Coronary artery (tissue), 2 donors: ENCODE data around the gene ACAD11.

ENCODE experiments used
- DNase-seq: peaks from one replicate; pipeline ENCODE4 v3.0.0-alpha.2; 2017; ENCODE audit warnings: low spot score
- H3K27ac ChIP-seq, 2 donors: fragments of 200-600 bp; sonication (generic); one replicate each; pipeline ENCODE4 v1.5.1; 2016 to 2019
- H3K4me3 ChIP-seq: fragments of 200-600 bp; sonication (generic); 2 replicates; pipeline ENCODE4 v1.5.1; 2016; ENCODE audit warnings: mild to moderate bottlenecking, moderate library complexity
- TF ChIP-seq, protein P1 (sequence below): fragments of 200-600 bp; sonication (generic); IDR thresholded peaks from one replicate; pipeline ENCODE4 v1.5.1; 2019; ENCODE audit warnings: antibody characterized with exemption

The ACAD11 gene

DNA sequence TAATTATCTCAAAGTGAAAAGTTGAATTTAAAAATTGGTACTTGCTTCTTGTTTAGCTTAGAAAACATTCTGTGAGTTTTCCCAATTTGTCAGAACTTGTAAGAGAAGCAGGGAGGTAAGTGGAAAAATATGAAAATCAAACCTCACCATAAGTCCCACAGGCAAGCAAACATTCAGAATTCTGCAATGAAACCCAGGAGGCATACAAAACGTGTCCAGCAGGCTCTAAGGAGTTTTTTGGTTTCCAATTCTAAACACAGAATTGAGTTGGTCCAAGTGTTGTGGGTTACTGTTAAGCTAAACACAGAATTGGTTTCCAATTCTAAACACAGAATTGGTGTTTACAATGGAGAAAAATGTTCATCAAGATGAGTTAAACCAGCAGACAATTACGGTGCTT, 89.6 kb downstream of the ACAD11 start:
- TF ChIP-seq, protein P1, sequence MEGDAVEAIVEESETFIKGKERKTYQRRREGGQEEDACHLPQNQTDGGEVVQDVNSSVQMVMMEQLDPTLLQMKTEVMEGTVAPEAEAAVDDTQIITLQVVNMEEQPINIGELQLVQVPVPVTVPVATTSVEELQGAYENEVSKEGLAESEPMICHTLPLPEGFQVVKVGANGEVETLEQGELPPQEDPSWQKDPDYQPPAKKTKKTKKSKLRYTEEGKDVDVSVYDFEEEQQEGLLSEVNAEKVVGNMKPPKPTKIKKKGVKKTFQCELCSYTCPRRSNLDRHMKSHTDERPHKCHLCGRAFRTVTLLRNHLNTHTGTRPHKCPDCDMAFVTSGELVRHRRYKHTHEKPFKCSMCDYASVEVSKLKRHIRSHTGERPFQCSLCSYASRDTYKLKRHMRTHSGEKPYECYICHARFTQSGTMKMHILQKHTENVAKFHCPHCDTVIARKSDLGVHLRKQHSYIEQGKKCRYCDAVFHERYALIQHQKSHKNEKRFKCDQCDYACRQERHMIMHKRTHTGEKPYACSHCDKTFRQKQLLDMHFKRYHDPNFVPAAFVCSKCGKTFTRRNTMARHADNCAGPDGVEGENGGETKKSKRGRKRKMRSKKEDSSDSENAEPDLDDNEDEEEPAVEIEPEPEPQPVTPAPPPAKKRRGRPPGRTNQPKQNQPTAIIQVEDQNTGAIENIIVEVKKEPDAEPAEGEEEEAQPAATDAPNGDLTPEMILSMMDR, result no peak
- no peak for DNase-seq

DNA sequence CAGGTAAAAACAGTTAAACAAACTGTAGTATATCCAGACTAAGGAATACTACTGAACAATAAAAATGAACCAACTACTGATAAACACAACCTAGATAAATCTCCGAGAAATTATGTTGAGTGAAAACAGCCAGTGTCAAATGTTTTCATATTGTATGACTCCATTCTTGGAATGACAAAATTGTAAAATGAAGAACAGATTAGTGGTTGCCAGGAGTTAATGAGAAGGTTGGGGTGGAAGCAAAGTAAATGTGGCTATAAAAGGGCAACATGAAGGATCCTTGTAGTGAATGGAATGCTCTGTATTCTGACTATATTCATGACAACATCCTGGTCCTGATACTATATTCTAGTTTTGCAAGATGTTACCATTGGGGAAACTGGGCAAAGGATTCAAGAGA, 90.0 kb downstream of the ACAD11 start:
- Histone ChIP-seq H3K4me3 (peak overlapping the region; percentile 13), H3K27ac (peak overlapping the region; percentile 74 to 80)
- TF ChIP-seq, protein P1, result no peak
- no peak for DNase-seq

More for the DNA sequence above, 89.6 kb downstream of the ACAD11 start:
- Histone ChIP-seq H3K27ac (peak overlapping the region; percentile 74 to 80), H3K4me3 (no peak overlapping the region)

DNA sequence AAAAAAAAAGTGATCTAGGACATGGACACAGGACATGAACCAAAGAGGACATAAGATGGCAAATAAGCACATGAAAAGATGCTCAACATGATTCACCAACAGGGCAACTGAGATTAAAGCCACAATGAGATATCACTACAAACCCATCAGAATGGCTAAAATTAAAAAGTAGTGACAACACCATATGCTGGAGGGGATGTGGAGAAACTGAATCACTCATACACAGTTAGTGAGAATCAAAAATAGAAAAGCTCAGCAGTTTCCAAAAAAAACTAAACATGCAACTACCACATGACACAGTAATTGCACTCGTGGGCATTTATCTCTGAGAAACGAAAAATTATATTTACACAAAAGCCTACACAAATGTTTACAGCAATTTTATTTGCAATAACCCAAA, 90.5 kb downstream of the ACAD11 start:
- peak overlapping the region; percentile 74 to 80 for H3K27ac ChIP-seq
- H3K4me3 ChIP-seq, result no peak overlapping the region
- no peak for DNase-seq
- TF ChIP-seq, protein P1, result no peak

DNA sequence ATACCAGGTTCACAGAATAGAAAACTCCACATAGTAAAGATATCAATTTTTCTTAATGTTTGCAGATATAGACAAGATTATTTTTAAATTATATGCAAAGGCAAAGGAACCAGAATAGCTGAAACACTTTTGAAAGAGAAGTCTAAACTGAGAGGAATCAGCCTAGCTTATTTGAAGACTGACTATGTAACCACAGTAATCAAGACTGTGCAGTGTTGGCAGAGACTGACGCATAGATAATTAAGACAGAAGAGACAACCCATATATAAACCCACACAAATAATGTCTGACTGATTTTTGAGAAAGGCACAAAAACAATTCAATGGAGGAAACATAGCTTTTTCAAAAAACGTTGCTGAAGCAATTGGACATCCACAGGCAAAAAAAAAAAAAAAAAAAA, 91.2 kb downstream of the ACAD11 start:
- TF ChIP-seq, protein P1, result no peak
- H3K27ac ChIP-seq, result no peak overlapping the region

DNA sequence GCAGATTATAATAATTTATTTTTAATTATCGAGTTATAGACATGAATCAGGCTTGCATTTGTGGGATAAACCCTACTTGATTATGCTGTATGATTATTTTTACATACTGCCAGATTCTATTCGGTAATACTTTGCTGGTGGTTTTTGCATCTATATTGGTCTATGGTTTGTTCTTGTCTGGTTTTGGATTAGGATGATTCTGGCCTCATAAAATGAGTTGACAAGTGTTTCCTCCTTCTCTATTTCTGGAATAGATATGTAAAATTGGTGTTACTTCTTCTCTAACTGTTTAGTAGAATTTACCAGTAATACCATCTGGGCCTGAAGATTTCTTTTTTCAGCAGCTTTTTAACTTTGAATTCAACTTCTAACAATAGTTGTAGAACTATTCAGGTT, 95.5 kb downstream of the ACAD11 start:
- no peak overlapping the region for H3K4me3 ChIP-seq
- no peak for DNase-seq
- TF ChIP-seq, protein P1, result no peak
- no peak overlapping the region for H3K27ac ChIP-seq

More for the DNA sequence above, 91.2 kb downstream of the ACAD11 start:
- H3K4me3 ChIP-seq, result no peak overlapping the region
- DNase-seq, result no peak

DNA sequence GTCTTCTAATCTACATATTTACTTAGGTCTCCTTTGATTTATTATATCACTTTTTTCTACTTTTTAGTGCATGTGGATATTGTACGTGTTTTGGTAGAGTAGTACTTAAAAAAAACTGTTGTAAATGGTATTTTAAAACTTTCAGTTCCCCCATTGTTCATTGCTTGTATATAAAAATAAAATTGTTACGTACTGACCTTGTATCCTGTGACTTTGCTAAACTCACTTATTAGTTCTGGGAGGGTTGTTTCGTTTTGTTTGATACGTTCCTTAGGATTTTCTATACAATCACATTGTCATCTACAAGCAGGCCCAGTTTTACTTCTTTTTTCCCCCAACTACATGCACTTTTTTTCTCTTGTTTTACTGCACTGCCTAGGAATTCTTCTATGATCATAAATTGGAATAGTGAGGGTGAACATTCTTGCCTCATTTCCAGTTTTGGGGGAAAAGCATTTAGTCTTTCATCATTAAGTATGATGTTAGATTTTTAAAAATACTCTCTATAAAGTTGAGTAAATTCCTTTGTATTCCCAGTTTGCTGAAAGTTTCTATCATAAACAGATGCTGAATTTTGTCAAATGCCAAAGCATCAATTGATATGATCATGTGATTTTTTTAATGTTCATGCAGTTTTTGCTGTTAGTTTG, 96.1 kb downstream of the ACAD11 start:
- DNase-seq, result no peak
- Histone ChIP-seq H3K27ac (no peak overlapping the region), H3K4me3 (no peak overlapping the region)
- TF ChIP-seq, protein P1, result no peak

DNA sequence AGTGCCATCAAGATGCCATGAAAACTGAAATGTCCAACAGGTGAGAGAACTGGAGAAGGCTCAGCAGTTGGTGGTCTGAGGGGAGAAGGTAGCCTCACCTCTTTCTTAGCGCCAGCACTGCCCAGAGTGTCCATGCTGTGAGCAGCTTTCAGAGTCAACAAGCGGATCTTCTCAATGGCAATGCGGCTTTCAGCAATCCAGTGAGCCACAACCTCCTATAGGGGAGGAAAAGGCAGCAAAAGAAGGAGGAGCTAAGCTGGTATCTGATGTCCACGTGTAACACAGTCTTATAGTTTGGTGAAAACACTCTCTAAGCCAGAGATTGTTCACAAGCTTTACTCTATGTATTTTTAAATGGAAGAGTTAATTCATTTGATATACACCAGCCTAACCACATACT, 98.6 kb downstream of the ACAD11 start:
- Histone ChIP-seq H3K27ac (no peak overlapping the region), H3K4me3 (no peak overlapping the region)
- TF ChIP-seq, protein P1, result no peak
- DNase-seq, result no peak
